Psoas muscle (tissue), 8 donors: ENCODE results near the gene USB1. TPM values are rescaled to one million over a fixed set of nuclear protein-coding genes. Genes with fewer than 3 reads are reported as not detected.

Experiments
- ATAC-seq, 4 donors: fragments of 200-7000 bp; cut with Tn5 transposase; one replicate each; pipeline ENCODE4 v1.9.1; 2020; ENCODE audit warnings: moderate library complexity in 3 of 4, mild to moderate bottlenecking in 2 of 4
- DNase-seq, 2 donors: peaks; one replicate each; pipeline ENCODE4 v3.0.0-alpha.2; 2020
- H3K27ac ChIP-seq: fragments of 200-600 bp; one replicate; pipeline ENCODE4 v1.8.0; 2022
- H3K27me3 ChIP-seq, 3 donors: fragments of 200-600 bp in 1 of 3; one replicate each; pipeline versions ENCODE4 v1.6.1 to v1.8.0; 2013 to 2022; ENCODE audit warnings: low read length in 2 of 3, mild to moderate bottlenecking in 2 of 3, moderate library complexity in 1 of 3; ENCODE audit not compliant: insufficient read depth in 3 of 3
- H3K36me3 ChIP-seq, 2 donors: fragments of 200-600 bp in 1 of 2; one replicate each; pipeline versions ENCODE4 v1.6.1 to v1.8.0; 2013 to 2022; ENCODE audit warnings: low read depth in 1 of 2, mild to moderate bottlenecking in 1 of 2, moderate library complexity in 1 of 2; ENCODE audit not compliant: insufficient read depth in 1 of 2
- H3K4me1 ChIP-seq: fragments of 200-600 bp; one replicate; pipeline ENCODE4 v1.8.0; 2022
- H3K4me3 ChIP-seq: fragments of 200-600 bp; one replicate; pipeline ENCODE4 v1.8.0; 2022; ENCODE audit warnings: mild to moderate bottlenecking
- H3K9me3 ChIP-seq: fragments of 200-600 bp; one replicate; pipeline ENCODE4 v1.8.0; 2022
- WGBS, 3 donors: extraction: QIAGEN DNeasy Blood & Tissue Kit; methylation state at CpG; one replicate each; pipeline versions ENCODE4 v1.1.6 to v1.1.7; 2013; 5-methylcytosine and 5-hydroxymethylcytosine counted together
- intact Hi-C, 2 donors: fragments of 100-400 bp; cut with DNase I; formaldehyde crosslinking; loops; one replicate each; pipeline versions ENCODE4 v1.11.0 to v1.14.2; 2022
- polyA plus RNA-seq, 3 donors: library from polyadenylated mRNA; stranded (reverse); fragments of 200-250 nt; gene quantifications; one replicate each; pipeline ENCODE4 v1.2.3, GENCODE V29; 2013
- total RNA-seq, 4 donors: library from RNA; stranded (reverse); fragmentation: NEBNext Ultra II Directional in 2 of 4; extraction: Animal tissue kit (Norgen Biotek cat#: 25700) in 2 of 4; gene quantifications; one replicate each; pipeline versions ENCODE4 v1.2.1 to v1.2.4, GENCODE V29; 2021 to 2023
- TF ChIP-seq, protein P1 (sequence below): fragments of 200-600 bp; IDR thresholded peaks from one replicate; pipeline ENCODE4 v1.8.0; 2022; ENCODE audit warnings: antibody characterized with exemption
- donor health status: healthy with polysubstance abuse.
- donor health status: DM: no; HTN: no; CAD: no; lungs with moderate emphysema.
- donor health status: Bipolar disorder and iron deficiency.
- donor health status: healthy.
- donor health status: DM: yes; HTN: yes; CAD: no.
- donor health status: DM: no; HTN: no; CAD: no.
- donor health status: DM: no; HTN: no; CAD: no.
- donor health status: DM: yes; HTN: yes; CAD: no.

USB1 gene
- total and polyA plus RNA-seq, 7 donors = 10.1 to 30.7 (median 18.5) TPM

DNA sequence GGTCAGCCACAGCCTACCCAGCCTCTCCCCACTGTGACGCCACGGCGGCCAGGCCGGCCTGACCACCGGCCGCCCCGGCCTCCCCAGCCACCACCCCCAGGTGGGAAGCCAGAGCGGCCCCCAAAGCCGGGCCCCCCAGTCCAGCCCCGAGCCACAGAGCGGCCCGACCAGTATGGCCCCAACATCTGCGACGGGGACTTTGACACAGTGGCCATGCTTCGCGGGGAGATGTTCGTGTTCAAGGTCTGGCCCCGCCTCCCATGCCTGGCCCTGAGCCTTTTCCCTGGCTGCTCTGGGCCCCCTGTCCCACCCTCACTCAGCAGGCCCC lies 40.4 kb downstream of the USB1 start:
- intact Hi-C loops = no loop called here
- no peaks in the 10 kb centered on the region for H3K27me3 ChIP-seq
- TF ChIP-seq, protein P1, sequence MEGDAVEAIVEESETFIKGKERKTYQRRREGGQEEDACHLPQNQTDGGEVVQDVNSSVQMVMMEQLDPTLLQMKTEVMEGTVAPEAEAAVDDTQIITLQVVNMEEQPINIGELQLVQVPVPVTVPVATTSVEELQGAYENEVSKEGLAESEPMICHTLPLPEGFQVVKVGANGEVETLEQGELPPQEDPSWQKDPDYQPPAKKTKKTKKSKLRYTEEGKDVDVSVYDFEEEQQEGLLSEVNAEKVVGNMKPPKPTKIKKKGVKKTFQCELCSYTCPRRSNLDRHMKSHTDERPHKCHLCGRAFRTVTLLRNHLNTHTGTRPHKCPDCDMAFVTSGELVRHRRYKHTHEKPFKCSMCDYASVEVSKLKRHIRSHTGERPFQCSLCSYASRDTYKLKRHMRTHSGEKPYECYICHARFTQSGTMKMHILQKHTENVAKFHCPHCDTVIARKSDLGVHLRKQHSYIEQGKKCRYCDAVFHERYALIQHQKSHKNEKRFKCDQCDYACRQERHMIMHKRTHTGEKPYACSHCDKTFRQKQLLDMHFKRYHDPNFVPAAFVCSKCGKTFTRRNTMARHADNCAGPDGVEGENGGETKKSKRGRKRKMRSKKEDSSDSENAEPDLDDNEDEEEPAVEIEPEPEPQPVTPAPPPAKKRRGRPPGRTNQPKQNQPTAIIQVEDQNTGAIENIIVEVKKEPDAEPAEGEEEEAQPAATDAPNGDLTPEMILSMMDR = no peak
- no peaks in the 10 kb centered on the region for H3K9me3 ChIP-seq
- DNase-seq = no peak
- H3K36me3 ChIP-seq = peaks cover 3 to 56% of the 10 kb centered on the region in 2 donors
- H3K27ac ChIP-seq = no peak overlapping the region
- no peak overlapping the region for H3K4me3 ChIP-seq
- 92 to 94% (median 93%) methylated on average over 18 of the region's 18 CpGs for WGBS, 3 donors
- ATAC-seq = no peak
- peaks cover under 1% of the 10 kb centered on the region for H3K4me1 ChIP-seq

DNA sequence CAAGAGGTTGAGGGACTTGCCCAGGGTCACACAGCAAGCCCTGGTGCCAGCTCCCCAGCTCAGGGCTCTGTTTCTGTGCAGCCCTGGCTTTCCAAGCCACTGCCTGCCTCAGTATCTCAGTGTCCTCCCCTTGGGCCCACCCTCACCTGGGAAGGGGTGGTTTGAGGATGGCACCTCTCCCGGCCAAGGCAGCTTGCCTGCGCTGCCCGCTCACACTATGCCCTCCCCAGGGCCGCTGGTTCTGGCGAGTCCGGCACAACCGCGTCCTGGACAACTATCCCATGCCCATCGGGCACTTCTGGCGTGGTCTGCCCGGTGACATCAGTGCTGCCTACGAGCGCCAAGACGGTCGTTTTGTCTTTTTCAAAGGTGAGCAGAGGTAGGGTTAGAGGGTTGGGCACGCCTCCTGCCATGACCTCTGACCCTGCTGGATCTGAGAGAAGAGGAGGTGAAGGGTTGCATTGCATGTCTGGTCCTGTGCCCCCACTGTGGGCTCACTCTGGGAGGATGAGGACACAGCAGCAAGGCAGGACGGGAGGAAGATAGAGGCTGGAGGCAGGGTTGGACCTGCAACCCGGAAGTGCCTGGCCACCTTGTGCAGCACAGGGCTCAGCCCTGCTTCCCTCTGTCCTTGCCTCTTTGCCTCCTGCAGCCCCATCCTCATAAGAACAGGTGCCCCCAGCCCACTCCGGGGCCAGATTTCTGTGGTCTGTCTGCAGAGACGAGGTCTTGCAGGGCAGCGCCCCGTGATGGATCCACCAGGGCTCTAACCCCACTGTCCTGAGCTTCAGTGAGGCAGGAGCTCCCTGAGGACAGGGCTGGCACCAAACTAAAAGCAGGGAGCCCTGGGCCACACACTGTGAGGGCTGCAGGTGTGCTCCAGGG lies 41.0 kb downstream of the USB1 start:
- peaks cover 3 to 56% of the 10 kb centered on the region in 2 donors for H3K36me3 ChIP-seq

DNA sequence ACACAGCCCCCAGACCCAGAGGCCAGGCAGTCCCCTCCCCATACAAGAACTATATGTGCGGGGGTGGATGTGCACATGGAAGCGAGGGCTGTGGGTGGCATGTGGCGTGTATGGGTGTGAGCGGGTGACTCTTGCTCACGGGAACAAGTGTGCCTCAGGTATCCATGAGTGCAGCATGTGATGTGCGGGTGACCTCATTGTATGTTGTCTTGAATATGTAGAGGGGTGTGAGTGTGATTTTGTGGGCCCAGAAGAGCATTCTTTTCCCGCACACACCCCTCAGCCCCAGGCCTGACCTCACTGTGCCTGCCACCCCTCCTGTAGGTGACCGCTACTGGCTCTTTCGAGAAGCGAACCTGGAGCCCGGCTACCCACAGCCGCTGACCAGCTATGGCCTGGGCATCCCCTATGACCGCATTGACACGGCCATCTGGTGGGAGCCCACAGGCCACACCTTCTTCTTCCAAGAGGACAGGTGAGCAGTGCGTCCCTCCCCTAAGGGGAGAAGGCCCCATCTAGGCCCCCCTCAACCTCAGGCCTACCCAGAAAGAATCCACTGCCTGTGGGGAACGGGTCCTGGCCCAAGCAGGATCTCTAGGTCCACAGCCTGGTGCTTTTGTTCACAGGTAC lies 41.8 kb downstream of the USB1 start:
- intact Hi-C loops = no loop called here
- no peaks in the 10 kb centered on the region for H3K27me3 ChIP-seq
- no peaks in the 10 kb centered on the region for H3K9me3 ChIP-seq
- DNase-seq (no peak), ATAC-seq (no peak)
- no peak overlapping the region for H3K4me3 ChIP-seq
- no peak overlapping the region for H3K27ac ChIP-seq
- WGBS, 3 donors = 96 to 97% (median 96%) methylated on average over 16 of the region's 16 CpGs
- peaks cover 3 to 56% of the 10 kb centered on the region in 2 donors for H3K36me3 ChIP-seq
- H3K4me1 ChIP-seq = no peaks in the 10 kb centered on the region
- TF ChIP-seq, protein P1 = no peak

More for the DNA sequence above, 41.0 kb downstream of the USB1 start:
- no peak for DNase-seq
- no peak overlapping the region for H3K4me3 ChIP-seq
- no peaks in the 10 kb centered on the region for H3K27me3 ChIP-seq
- TF ChIP-seq, protein P1 = no peak
- intact Hi-C loops = no loop called here
- no peak for ATAC-seq
- WGBS, 3 donors = 89 to 93% (median 92%) methylated on average over 22 of the region's 22 CpGs
- no peak overlapping the region for H3K27ac ChIP-seq
- H3K9me3 ChIP-seq = no peaks in the 10 kb centered on the region
- H3K4me1 ChIP-seq = no peaks in the 10 kb centered on the region

DNA sequence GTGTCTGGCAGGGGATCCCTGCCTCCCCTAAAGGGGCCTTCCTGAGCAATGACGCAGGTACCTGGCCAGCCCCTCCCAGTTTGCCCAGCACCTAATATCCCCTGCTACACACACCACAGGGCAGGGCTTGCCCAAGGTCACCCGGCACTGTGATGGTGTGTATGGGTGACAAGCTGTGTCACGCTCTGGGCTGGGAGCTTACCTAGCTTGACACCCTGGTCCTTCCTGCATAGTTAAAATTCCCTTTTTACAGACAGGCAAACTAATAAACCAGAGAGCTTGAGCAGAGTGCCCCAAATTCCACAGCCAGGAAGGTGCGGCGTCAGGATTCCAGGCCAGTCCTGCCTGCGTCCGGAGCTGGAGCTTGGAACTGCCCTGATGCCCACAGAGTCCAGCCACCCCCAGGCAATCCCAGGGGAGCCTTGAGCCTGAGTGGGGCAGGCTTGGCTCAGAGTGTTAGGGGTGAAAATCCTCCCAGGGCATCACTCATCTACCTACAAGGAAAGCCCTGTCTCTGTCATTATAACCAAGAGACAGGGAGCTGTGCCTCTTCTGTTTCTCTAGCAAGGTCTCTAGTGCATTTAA lies 42.5 kb downstream of the USB1 start:
- intact Hi-C loops = no loop called here
- H3K27ac ChIP-seq = no peak overlapping the region
- peaks cover 0 to 49% of the 10 kb centered on the region in 2 donors for H3K36me3 ChIP-seq
- WGBS, 3 donors = 87 to 94% (median 90%) methylated on average over 7 of the region's 7 CpGs
- ATAC-seq (no peak), DNase-seq (peak in 1 of 2 donors; percentile 12)
- no peak overlapping the region for H3K4me3 ChIP-seq
- no peaks in the 10 kb centered on the region for H3K27me3 ChIP-seq
- H3K9me3 ChIP-seq = no peaks in the 10 kb centered on the region
- TF ChIP-seq, protein P1 = no peak
- peaks cover 4% of the 10 kb centered on the region for H3K4me1 ChIP-seq
